Measurements from ENCODE around the gene EHHADH. TPM values are rescaled to one million over a fixed set of nuclear protein-coding genes. Genes with fewer than 3 reads are reported as not detected.
A peak's percentile ranks its signal among the peaks of the same experiment; 100 is the strongest.

EHHADH gene
- total and polyA plus RNA-seq, 9 of the 15 experiments (the other 6 are each of a cell fraction or from before 2014, with no cell fraction given): 3.6 to 6.4 (median 5.4) TPM

- TF ChIP-seq CHD7 (IDR thresholded peaks at IDR 0.05; ENCODE audit: low read depth, low read length) (no peak), NR1H2 (CRISPR knock-in tag; IDR thresholded peaks at IDR 0.05) (no peak), MXI1 (IDR thresholded peaks at IDR 0.05; ENCODE audit: low read depth, low read length) (no peak), NBN (IDR thresholded peaks at IDR 0.05; ENCODE audit: low read depth) (peak; percentile 45; the same call in 1 of the 2 replicates), RFX7 (CRISPR knock-in tag; IDR thresholded peaks at IDR 0.05) (no peak), PHTF2 (CRISPR knock-in tag; IDR thresholded peaks at IDR 0.05) (no peak), SMARCB1 (IDR thresholded peaks at IDR 0.05; ENCODE audit: insufficient read length, low read depth) (no peak), ZNF592 (IDR thresholded peaks at IDR 0.05) (0 out of 2 replicates have a peak, but pooled peaks have one; percentile 37), ARID1B (IDR thresholded peaks at IDR 0.05) (peak; percentile 49; the same call in 1 of the 2 replicates), MEIS2 (IDR thresholded peaks at IDR 0.05; ENCODE audit: partially characterized antibody) (peak; percentile 34), IRF2 (CRISPR knock-in tag; IDR thresholded peaks at IDR 0.05) (no peak), IFI16 (CRISPR knock-in tag; IDR thresholded peaks at IDR 0.05) (no peak), ESRRB (CRISPR knock-in tag; IDR thresholded peaks at IDR 0.05; ENCODE audit: borderline replicate concordance) (no peak)
Observed at GRCh38 chr3:185280572-185281365, 26.9 kb upstream of the EHHADH start (continued).

Measured in K562 (cell line).